Body of pancreas (tissue), 4 donors: Measurements from ENCODE around the gene COL27A1. TPM values are rescaled to one million over a fixed set of nuclear protein-coding genes. Genes with fewer than 3 reads are reported as not detected.

Experiments used
- ATAC-seq: fragments of 150-250 bp; one replicate; pipeline ENCODE4 v1.9.1; 2016
- DNase-seq, 4 donors: peaks; one replicate each; pipeline ENCODE4 v3.0.0-alpha.2; 2019
- H3K27ac ChIP-seq, 4 donors: fragments of 200-600 bp; sonication (generic); 1 replicate in 3 of 4; 2 replicates in 1 of 4; pipeline versions ENCODE4 v1.5.1 to v1.6.1; 2016 to 2019; ENCODE audit warnings: mild to moderate bottlenecking in 1 of 4, mixed read lengths in 1 of 4, moderate library complexity in 1 of 4
- H3K27me3 ChIP-seq, 2 donors: fragments of 200-600 bp; sonication (generic); one replicate each; pipeline ENCODE4 v1.6.0; 2016; ENCODE audit warnings: mild to moderate bottlenecking in 1 of 2
- H3K36me3 ChIP-seq, 2 donors: fragments of 200-600 bp; sonication (generic); replicated peaks in 1 of 2; 2 replicates each; pipeline ENCODE4 v1.5.1; 2016; ENCODE audit warnings: low read depth in 2 of 2; ENCODE audit not compliant: insufficient read depth in 1 of 2
- H3K4me1 ChIP-seq: fragments of 200-600 bp; sonication (generic); one replicate; pipeline ENCODE4 v1.6.0; 2016
- H3K4me3 ChIP-seq, 2 donors: fragments of 200-600 bp; sonication (generic); 1 replicate in 1 of 2; 2 replicates in 1 of 2; pipeline ENCODE4 v1.5.1; 2016 to 2019
- H3K9me3 ChIP-seq, 3 donors: fragments of 200-600 bp; sonication (generic); 1 replicate in 2 of 3; 2 replicates in 1 of 3; pipeline ENCODE4 v1.5.1; 2016
- CTCF ChIP-seq, 7 experiments: fragments of 450-650 bp in 4 of 7; fragments of 200-600 bp in 3 of 7; sonication (generic) in 3 of 7; IDR thresholded peaks; one replicate each; pipeline ENCODE4 v1.5.1; 2016 to 2019; ENCODE audit warnings: antibody characterized with exemption in 7 of 7
- POLR2A ChIP-seq, 3 donors: fragments of 450-650 bp; IDR thresholded peaks; one replicate each; pipeline ENCODE4 v1.6.1; 2016; ENCODE audit warnings: antibody characterized with exemption in 3 of 3, mild to moderate bottlenecking in 2 of 3
- WGBS, 2 donors: methylation state at CpG; one replicate each; pipeline ENCODE4 v1.1.5; 2017; 5-methylcytosine and 5-hydroxymethylcytosine counted together
- intact Hi-C: fragments of 100-400 bp; cut with DNase I; formaldehyde crosslinking; loops from one replicate; pipeline ENCODE4 v1.15.1; 2023
- total RNA-seq, 2 donors: library from RNA; depleted of rRNA; stranded (reverse); fragments of >200 nt; gene quantifications; one replicate each; pipeline ENCODE4 v1.1.0, GENCODE V29; 2016

COL27A1 gene
- total RNA-seq, 2 donors from 2014 or later = 24.1 to 58.0 TPM

DNA sequence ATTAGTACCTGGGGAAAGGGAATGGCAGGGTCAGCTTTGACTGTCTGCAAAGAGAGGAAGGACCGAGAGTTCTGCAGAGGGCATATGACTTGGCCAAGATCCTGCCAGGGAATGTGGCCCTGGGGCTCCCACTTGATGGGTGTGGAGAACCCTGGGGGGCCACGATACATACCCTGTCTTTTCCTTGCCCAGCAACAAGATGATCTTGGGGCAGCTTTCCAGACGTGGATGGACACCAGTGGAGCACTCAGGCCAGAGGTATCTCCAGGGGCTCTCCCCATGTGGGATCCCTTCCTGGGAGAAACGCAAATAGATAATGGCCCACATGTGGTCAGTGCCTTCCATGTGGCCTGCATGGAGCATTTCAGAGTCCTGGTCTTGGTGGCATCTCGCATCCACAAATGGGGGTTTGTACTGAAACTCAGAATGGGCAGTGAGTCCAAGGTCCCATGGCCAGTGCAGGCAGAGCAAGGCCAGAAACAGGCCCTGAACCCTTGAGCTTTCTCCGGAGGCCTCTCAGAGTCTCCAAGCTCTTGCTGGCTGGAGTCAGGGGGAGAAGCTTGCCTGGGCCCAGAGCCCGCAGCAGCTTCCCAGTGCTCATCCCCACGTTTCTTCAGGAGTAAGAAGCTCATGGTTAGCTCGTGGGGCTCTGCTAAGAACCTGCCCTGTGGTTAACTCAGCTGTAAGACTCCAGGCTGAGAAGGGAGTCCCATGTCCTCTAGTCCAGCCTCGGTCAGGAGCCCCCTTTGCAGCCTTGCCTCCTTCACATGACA is 149.3 kb downstream of the COL27A1 start:
- TF ChIP-seq CTCF (IDR thresholded peaks at IDR 0.05) (no peak), POLR2A (IDR thresholded peaks at IDR 0.05) (no peak)
- H3K27me3 ChIP-seq = no peaks in the 10 kb centered on the region
- peak in 2 of 4 donors; percentile 1 to 8 for DNase-seq
- no peaks in the 10 kb centered on the region for H3K36me3 ChIP-seq
- no peaks in the 10 kb centered on the region for H3K4me1 ChIP-seq
- 82 to 84% methylated on average over 8 to 10 of the region's 10 CpGs for WGBS, 2 donors
- H3K9me3 ChIP-seq = no peaks in the 10 kb centered on the region
- H3K27ac ChIP-seq = no peak overlapping the region
- no peak overlapping the region for H3K4me3 ChIP-seq
- intact Hi-C loops = no loop called here
- ATAC-seq = no peak

DNA sequence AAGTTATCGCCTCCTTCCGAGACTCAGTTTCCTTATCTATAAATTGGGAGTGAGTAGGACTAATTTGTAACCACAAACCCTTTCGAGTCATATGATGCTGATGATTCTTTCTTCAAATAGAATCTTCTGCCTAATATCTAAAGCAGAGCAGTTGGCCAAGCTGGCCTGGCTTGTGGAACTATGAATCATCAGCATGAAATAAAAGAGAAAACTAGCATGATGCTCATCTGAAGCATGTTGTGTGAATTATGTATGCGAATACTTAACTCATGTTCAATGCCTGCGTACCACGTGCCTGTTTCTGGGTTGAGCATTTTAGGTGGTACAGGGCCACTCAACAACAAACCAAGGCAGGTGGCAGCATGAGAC is 152.5 kb downstream of the COL27A1 start:
- DNase-seq = peak in 1 of 4 donors; percentile 2

DNA sequence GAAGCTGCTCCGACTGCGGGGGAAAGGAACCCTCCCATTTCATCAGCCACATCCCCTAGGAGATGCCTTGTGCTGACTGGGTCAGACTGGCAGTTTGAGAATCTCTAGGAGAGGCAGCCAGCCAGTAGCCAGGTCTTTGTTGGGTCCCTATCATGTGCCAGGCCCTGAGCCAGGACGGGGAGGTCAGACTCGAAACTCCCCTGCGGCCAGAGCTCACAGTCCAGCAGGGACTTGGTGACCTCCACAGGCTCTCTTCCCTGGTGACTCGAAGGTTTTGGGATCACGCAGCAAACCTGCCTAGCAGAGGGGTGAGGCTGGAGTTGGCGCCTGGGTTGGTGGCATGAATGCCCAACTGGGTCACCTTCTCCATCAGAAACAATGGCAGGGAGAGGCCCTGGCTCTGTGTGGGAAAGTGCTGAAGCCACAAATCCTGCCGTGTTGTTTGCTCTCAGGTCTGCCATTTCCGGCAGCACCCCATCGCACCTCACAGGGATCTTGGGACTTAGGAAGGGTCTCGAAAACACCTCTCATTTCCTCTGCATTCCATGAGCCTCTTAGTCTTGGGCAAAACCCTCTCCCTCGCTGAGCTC is 153.1 kb downstream of the COL27A1 start:
- Histone ChIP-seq H3K27ac (no peak overlapping the region), H3K9me3 (no peaks in the 10 kb centered on the region), H3K27me3 (no peaks in the 10 kb centered on the region), H3K4me1 (no peaks in the 10 kb centered on the region), H3K36me3 (no peaks in the 10 kb centered on the region), H3K4me3 (no peak overlapping the region)
- ATAC-seq (no peak), DNase-seq (peak in 3 of 4 donors; percentile 1 to 9 (median 8))
- whole genome bisulfite sequencing, 2 donors = 91 to 92% methylated on average over 13 of the region's 13 CpGs
- intact Hi-C loops = no loop called here
- TF ChIP-seq CTCF (IDR thresholded peaks at IDR 0.05) (no peak), POLR2A (IDR thresholded peaks at IDR 0.05) (no peak)

More for the DNA sequence above, 152.5 kb downstream of the COL27A1 start:
- Histone ChIP-seq H3K4me1 (no peaks in the 10 kb centered on the region), H3K9me3 (no peaks in the 10 kb centered on the region), H3K36me3 (no peaks in the 10 kb centered on the region), H3K27ac (no peak overlapping the region), H3K4me3 (no peak overlapping the region), H3K27me3 (no peaks in the 10 kb centered on the region)
- no peak for ATAC-seq
- intact Hi-C loops = no loop called here
- 93% methylated on average over 6 of the region's 6 CpGs for WGBS, 2 donors
- no peak for TF ChIP-seq CTCF (IDR thresholded peaks at IDR 0.05)
- TF ChIP-seq POLR2A (IDR thresholded peaks at IDR 0.05) = no peak

DNA sequence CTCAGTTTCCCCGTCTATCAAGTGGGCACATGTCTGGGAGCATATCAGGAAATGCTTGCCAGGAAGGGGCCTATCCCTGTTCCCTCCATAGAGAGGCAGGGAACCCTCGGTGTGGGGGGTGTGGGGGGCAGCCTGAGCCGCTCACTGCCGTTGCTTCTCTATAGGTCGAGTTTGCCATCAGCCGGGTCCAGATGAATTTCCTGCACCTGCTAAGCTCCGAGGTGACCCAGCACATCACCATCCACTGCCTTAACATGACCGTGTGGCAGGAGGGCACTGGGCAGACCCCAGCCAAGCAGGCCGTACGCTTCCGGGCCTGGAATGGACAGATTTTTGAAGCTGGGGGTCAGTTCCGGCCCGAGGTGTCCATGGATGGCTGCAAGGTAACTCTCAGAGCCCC is 153.8 kb downstream of the COL27A1 start:
- no peak for TF ChIP-seq POLR2A (IDR thresholded peaks at IDR 0.05)
- TF ChIP-seq CTCF (IDR thresholded peaks at IDR 0.05) = no peak
- Histone ChIP-seq H3K9me3 (no peaks in the 10 kb centered on the region), H3K36me3 (no peaks in the 10 kb centered on the region), H3K27ac (no peak overlapping the region), H3K4me1 (no peaks in the 10 kb centered on the region), H3K4me3 (no peak overlapping the region), H3K27me3 (no peaks in the 10 kb centered on the region)
- ATAC-seq (no peak), DNase-seq (peak in 2 of 4 donors; percentile 7 to 10)
- WGBS, 2 donors = 88 to 90% methylated on average over 13 of the region's 13 CpGs
- intact Hi-C loops = no loop called here
